ENCODE results near the gene ESYT2. TPM values are rescaled to one million over a fixed set of nuclear protein-coding genes. Genes with fewer than 3 reads are reported as not detected.

The ESYT2 gene
- total RNA-seq, 1 experiment from 2014 or later: 37.5 TPM

- Histone ChIP-seq H3K9me3 (ENCODE audit: low read depth, low read length, poor library complexity, severe bottlenecking) (no peaks in the 10 kb centered on the region), H3K27me3 (replicated peaks; ENCODE audit: insufficient read depth, low read depth, low read length, poor library complexity) (no peaks in the 10 kb centered on the region), H3K4me1 (ENCODE audit: insufficient read depth, low read length, poor library complexity, severe bottlenecking) (peaks cover 3% of the 10 kb centered on the region), H3K4me3 (ENCODE audit: low read depth, low read length, poor library complexity, severe bottlenecking) (no peak overlapping the region), H3K36me3 (ENCODE audit: insufficient read depth, low read length, poor library complexity, severe bottlenecking) (peaks cover 15% of the 10 kb centered on the region), H3K27ac (ENCODE audit: low read depth, low read length, poor library complexity, severe bottlenecking) (no peak overlapping the region)
- POLR2A ChIA-PET (ENCODE audit: low non-redundant PET): no interaction called here
- no peak for DNase-seq (ENCODE audit: low spot score)
- intact Hi-C loops (cut with micrococcal nuclease; ENCODE audit: unreplicated experiment): no loop called here
- no TSS peak for BruUV-seq (replicated peaks)
- CTCF ChIA-PET: no interaction called here
- TF ChIP-seq CTCF (conservative IDR thresholded peaks at IDR 0.05; ENCODE audit: low read depth, low read length): no peak
- TF ChIP-seq EZH2 (IDR thresholded peaks at IDR 0.05; ENCODE audit: borderline replicate concordance, low read depth, low read length, poor library complexity, severe bottlenecking): no peak
Observed at GRCh38 chr7:158869876-158870275, 40.6 kb upstream of the ESYT2 start.

GRCh38 chr7:158868764-158869410, 39.6 kb upstream of the ESYT2 start:
- no peaks in the 10 kb centered on the region for H3K9me3 ChIP-seq (ENCODE audit: low read depth, low read length, poor library complexity, severe bottlenecking)
- BruUV-seq (replicated peaks): no TSS peak
- TF ChIP-seq EZH2 (IDR thresholded peaks at IDR 0.05; ENCODE audit: borderline replicate concordance, low read depth, low read length, poor library complexity, severe bottlenecking) (no peak), CTCF (conservative IDR thresholded peaks at IDR 0.05; ENCODE audit: low read depth, low read length) (no peak)
- ChIA-PET CTCF (no interaction called here), POLR2A (ENCODE audit: low non-redundant PET) (no interaction called here)
- intact Hi-C loops (cut with micrococcal nuclease; ENCODE audit: unreplicated experiment): no loop called here
- no peak for DNase-seq (ENCODE audit: low spot score)
- no peaks in the 10 kb centered on the region for H3K27me3 ChIP-seq (replicated peaks; ENCODE audit: insufficient read depth, low read depth, low read length, poor library complexity)
- H3K27ac ChIP-seq (ENCODE audit: low read depth, low read length, poor library complexity, severe bottlenecking): no peak overlapping the region
- H3K4me3 ChIP-seq (ENCODE audit: low read depth, low read length, poor library complexity, severe bottlenecking): no peak overlapping the region
- peaks cover 3% of the 10 kb centered on the region for H3K4me1 ChIP-seq (ENCODE audit: insufficient read depth, low read length, poor library complexity, severe bottlenecking)
- peaks cover 11% of the 10 kb centered on the region for H3K36me3 ChIP-seq (ENCODE audit: insufficient read depth, low read length, poor library complexity, severe bottlenecking)

- H3K9me3 ChIP-seq (ENCODE audit: low read depth, low read length, poor library complexity, severe bottlenecking): no peaks in the 10 kb centered on the region
- DNase-seq (ENCODE audit: low spot score): no peak
- CTCF ChIA-PET: no interaction called here
- no peaks in the 10 kb centered on the region for H3K27me3 ChIP-seq (replicated peaks; ENCODE audit: insufficient read depth, low read depth, low read length, poor library complexity)
- H3K27ac ChIP-seq (ENCODE audit: low read depth, low read length, poor library complexity, severe bottlenecking): no peak overlapping the region
- POLR2A ChIA-PET (ENCODE audit: low non-redundant PET): no interaction called here
- intact Hi-C loops (cut with micrococcal nuclease; ENCODE audit: unreplicated experiment): no loop called here
- no peak for TF ChIP-seq CTCF (conservative IDR thresholded peaks at IDR 0.05; ENCODE audit: low read depth, low read length)
- TF ChIP-seq EZH2 (IDR thresholded peaks at IDR 0.05; ENCODE audit: borderline replicate concordance, low read depth, low read length, poor library complexity, severe bottlenecking): no peak
- H3K4me1 ChIP-seq (ENCODE audit: insufficient read depth, low read length, poor library complexity, severe bottlenecking): peaks cover 3% of the 10 kb centered on the region
- H3K36me3 ChIP-seq (ENCODE audit: insufficient read depth, low read length, poor library complexity, severe bottlenecking): peaks cover 4% of the 10 kb centered on the region
- no peak overlapping the region for H3K4me3 ChIP-seq (ENCODE audit: low read depth, low read length, poor library complexity, severe bottlenecking)
- no TSS peak for BruUV-seq (replicated peaks)
Observed at GRCh38 chr7:158867214-158867984, 38.1 kb upstream of the ESYT2 start.

Data from A673 (cell line).